Skin epidermis (tissue), 12 donors: ENCODE data around the gene NCF2.

ENCODE experiments used
- H3K27ac ChIP-seq, 21 experiments: fragments of 200-600 bp; sonication (generic) in 11 of 21; one replicate each; pipeline ENCODE4 v1.5.0; 2020; ENCODE audit warnings: mild to moderate bottlenecking in 3 of 21, inconsistent platforms in 2 of 21, moderate library complexity in 2 of 21
- H3K4me3 ChIP-seq, 7 experiments: fragments of 200-600 bp; sonication (generic) in 2 of 7; one replicate each; pipeline ENCODE4 v1.5.0; 2020; ENCODE audit warnings: inconsistent platforms in 2 of 7, mild to moderate bottlenecking in 2 of 7, moderate library complexity in 1 of 7

Gene NCF2

DNA sequence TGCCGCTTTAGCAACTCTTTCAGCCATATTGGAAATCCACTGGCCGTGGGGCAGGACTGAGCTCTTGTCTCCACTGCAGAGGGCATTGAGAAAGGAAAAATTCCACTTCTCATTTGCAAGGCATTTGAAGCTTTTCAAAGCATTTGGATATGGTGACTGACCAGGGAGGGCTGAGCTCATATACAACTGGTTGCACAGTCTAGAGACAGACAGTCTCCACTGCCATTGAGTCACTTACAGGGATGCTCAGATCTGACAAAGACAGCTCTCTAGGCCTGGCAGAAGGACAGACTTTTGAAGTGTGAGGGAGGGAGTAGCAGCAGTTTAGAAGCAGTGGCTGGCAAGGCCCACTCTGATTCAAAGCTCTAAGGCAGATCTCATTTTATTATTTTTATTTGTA, 24.2 kb downstream of the NCF2 start:
- H3K27ac ChIP-seq, result no peak overlapping the region
- no peak overlapping the region for H3K4me3 ChIP-seq

DNA sequence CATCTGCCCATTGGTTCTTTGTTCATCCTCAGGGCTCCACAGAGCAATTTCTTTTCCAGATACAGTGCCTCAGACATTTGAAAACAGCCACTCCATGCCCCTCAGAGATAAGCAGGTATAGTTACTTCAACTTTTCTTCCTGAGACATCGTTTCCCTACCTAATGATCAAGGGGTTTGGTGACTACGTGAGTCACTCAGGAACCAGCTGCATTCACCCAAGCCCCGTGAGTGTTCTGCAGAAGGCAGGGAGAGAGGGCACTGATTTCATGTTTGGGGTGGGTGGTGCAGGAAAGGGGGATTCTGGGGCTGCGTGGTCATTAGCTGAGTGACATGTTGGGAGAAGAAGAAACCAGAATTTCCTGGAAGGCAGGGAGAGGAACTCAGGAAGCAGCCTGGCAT, 25.0 kb downstream of the NCF2 start:
- H3K27ac ChIP-seq, result no peak overlapping the region
- no peak overlapping the region for H3K4me3 ChIP-seq

DNA sequence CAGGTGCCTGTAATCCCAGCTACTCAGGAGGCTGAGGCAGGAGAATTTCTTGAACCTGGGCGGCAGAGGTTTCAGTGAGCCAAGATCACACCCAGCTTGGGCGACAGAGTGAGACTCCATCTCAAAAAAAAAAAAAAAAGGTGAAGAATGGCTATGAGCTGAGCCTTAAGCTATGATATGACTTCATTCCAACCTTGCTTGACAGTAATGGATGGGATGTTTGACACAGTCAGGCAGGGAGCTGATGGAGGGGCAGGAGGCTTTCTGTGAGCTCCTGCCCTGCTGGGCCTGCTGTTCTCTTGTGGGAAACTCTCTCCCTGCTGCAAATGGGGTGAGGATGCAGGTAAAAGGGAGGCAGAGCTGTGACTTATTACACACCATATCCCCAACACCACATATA, 27.6 kb downstream of the NCF2 start:
- H3K27ac ChIP-seq, result no peak overlapping the region
- H3K4me3 ChIP-seq, result no peak overlapping the region

DNA sequence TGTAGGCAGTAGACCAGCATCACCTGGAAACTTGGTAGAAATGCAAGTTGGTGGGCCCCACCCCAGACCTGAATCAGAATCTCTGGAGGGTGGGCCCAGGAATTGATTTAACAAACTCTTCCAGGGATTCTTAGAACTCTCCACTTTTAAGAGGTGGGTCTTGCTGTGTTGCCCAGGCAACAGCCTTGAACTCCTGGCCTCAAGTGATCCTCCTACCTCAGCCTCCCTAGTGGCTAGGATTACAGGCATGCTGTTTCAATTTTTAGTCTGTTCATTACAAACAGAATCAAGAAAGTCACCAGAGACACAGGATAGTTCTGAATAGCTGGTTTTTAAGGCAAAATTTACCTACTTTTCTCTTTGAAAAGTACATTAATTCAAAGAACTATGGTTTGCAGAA, 31.2 kb downstream of the NCF2 start:
- Histone ChIP-seq H3K4me3 (no peak overlapping the region), H3K27ac (no peak overlapping the region)

DNA sequence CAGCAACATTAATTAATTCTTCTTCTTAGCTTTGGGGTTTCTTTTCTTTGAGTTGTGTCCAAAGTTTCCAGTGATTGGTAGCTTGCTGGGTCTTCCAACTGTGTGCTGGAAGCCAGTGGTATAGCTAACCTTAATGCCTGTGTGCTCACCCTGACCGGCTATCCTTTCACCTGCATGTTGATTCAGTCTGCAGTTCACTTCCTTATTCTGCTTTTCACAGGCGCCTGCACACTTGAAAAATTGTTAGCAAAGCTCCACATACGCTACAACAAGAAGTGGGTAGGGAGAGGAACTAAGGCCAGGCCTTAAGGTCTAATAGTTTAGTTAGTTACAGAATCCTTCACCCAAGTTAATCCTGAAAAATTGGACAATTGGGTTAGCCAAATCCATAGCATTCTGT, 35.7 kb downstream of the NCF2 start:
- Histone ChIP-seq H3K4me3 (no peak overlapping the region), H3K27ac (no peak overlapping the region)

DNA sequence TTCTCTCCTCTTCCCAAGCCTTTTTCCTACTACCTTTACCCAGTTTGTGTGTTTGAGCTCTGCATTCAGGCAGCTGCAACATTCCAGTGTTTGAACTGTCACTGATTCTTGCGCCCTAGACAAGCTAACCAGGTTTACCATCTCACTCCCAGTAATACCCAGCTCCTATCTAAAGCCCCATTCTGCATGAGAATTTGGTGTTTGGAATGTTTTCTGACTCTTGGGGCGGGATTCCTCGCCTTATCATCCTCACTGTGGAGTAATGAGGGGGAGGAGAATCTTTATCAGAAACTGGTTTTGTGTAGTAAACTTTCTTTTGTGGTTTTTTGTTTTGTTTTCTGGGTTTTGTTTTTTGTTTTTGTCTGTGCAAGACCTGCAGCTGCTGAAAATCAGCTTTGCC, 36.5 kb downstream of the NCF2 start:
- Histone ChIP-seq H3K27ac (no peak overlapping the region), H3K4me3 (no peak overlapping the region)

DNA sequence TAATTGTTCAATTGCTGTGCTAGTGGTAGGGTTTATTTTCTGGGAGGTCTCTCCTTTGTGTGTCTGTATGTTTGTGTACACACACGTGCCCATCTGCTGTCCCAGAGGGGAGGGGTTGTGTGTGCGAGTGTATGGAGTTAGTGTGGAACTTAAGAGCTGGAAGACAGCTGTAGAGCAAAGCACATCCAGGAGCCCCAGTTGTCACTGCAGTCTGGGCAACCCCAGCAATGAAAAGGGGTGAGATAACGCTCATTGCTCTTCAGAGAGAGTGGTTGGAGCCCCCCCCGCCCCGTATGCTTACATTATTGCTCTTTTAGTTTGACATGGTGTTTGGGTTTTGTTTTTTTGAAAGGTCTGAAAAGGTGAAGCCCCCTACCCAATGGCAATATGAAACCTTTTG, 36.9 kb downstream of the NCF2 start:
- no peak overlapping the region for H3K27ac ChIP-seq
- no peak overlapping the region for H3K4me3 ChIP-seq

DNA sequence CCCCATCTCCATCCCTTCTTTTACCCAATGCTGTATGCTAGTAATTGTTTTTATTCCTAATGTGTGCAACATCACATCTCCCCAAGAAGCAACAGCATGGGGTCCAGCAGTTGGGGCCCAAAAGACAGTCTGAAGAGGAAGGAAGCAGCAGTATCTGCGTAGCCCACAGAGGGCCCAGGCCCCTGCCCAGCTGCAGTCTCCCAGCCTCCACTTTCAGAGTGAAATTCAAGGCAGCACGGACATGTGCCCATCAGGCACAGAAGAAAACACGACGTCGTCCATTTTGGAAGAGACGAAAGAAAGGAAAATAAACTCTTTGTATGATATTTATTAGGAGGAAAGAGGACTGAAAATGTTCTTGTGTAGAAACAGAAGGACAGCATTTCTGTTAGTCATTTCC, 37.4 kb downstream of the NCF2 start:
- Histone ChIP-seq H3K4me3 (no peak overlapping the region), H3K27ac (no peak overlapping the region)

DNA sequence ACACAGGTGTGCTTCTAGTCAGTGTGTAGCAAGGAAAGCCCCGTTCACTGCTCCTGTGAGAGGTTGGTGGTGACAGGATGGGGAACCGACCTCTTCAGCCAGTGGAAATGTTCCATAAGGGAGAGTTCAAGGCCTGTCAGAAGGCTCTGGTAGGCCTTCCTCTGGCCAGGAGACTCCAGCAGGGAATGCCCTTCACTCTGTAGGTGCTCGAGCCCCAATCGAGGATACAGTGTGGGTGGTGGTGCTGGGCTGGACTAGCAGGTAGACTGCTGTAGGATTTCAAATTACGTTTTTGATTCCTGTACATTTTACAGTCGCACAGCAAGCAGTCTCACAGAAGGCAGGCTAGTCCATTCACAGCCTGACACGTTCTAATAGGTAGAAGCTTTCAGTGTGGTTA, 37.8 kb downstream of the NCF2 start:
- H3K4me3 ChIP-seq, result no peak overlapping the region
- H3K27ac ChIP-seq, result no peak overlapping the region

DNA sequence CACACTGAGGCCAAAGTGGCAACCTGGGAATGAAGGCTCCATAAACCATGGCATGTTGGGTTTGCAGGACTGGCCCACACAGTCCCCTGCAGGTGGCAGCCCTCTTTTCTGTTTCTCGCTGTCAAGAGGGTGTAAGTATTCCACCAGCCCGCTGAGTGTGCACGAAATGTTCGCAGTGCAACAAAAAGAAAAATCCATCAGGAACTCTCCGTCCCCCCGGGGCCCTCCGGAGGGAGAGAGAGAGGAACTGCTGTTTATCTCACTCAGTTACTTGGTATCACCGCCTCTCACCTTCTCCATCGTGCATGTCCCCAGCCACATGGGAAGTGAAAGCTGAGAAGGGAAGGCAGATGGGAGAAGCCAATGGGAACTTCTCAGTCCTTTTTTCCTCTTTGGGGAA, 38.3 kb downstream of the NCF2 start:
- H3K4me3 ChIP-seq, result no peak overlapping the region
- H3K27ac ChIP-seq, result no peak overlapping the region

DNA sequence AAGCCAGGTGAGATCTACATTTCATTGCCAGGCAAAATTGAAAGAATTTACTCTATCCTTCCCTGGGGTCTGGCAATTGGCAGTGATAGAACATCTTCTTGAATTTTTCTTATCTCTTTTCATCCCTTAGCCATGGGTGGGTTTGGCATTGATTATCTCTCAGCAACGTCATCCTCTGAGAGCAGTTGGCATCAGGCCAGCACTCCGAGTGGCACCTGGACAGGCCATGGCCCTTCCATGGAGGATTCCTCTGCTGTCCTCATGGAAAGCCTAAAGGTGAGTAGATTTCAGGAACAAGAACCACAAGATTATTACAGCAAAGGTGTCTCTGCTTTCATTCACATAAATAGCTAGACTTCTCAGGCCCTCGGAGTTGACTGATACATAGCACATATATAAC, 39.3 kb downstream of the NCF2 start:
- Histone ChIP-seq H3K4me3 (no peak overlapping the region), H3K27ac (no peak overlapping the region)

DNA sequence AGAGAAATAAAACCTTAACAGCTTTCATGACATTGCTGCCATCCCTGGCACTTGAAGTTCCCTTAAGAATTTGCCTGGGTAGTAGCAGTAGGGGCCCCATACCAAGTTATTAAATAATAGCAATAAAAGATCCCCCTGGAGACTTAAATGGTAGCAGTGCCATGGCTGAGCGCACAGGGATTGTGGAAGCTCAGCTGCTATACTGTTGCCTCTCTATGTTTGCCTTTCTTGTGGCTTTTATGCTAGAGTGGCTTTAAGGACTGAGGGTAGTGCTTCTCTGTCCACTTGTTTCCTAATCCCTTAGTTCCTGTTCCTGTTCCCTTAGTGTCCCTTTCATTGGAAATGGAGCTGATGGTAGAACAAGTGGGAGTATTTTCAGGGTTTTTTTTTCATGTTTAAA, 42.1 kb downstream of the NCF2 start:
- Histone ChIP-seq H3K27ac (no peak overlapping the region), H3K4me3 (no peak overlapping the region)

DNA sequence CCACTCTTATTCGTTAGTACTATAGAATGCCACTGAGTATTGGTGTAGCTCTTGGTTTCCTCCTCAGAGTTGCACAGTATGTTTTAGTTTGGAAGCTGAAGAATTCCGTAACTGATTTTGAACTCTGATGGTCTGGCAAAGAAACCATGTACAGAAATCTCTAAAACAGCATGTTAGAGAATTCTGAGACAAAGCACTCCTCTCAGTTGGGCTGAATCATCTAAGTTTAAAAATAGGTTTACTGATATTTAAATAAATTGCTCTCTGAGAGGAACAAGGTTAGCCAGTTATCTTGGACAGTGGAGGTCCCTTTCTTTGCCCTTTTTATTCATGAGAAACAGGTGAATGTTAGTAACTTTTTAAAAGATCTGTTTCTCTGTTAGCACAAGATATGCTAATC, 43.8 kb downstream of the NCF2 start:
- no peak overlapping the region for H3K4me3 ChIP-seq
- no peak overlapping the region for H3K27ac ChIP-seq

DNA sequence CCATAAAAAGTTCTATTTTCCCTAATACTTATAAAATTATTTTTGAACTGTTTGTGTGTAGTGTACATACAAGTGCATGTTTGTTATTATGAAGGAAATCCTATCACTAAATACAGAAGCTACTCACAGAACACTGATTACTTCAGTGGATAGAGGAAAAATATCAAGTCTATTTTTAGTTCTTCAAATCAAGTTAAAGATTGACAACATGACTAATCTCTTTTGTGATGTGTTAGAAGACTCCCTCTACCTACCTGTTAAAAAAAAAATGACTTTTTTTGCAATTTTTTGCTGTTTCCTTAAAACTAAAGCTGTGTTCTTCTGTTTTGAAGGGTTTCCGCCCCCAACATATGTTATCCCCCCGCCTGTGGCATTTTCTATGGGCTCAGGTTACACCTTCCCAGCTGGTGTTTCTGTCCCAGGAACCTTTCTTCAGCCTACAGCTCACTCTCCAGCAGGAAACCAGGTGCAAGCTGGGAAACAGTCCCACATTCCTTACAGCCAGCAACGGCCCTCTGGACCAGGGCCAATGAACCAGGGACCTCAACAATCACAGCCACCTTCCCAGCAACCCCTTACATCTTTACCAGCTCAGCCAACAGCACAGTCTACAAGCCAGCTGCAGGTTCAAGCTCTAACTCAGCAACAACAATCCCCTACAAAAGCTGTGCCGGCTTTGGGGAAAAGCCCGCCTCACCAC, 45.5 kb downstream of the NCF2 start:
- H3K27ac ChIP-seq, result no peak overlapping the region
- no peak overlapping the region for H3K4me3 ChIP-seq

DNA sequence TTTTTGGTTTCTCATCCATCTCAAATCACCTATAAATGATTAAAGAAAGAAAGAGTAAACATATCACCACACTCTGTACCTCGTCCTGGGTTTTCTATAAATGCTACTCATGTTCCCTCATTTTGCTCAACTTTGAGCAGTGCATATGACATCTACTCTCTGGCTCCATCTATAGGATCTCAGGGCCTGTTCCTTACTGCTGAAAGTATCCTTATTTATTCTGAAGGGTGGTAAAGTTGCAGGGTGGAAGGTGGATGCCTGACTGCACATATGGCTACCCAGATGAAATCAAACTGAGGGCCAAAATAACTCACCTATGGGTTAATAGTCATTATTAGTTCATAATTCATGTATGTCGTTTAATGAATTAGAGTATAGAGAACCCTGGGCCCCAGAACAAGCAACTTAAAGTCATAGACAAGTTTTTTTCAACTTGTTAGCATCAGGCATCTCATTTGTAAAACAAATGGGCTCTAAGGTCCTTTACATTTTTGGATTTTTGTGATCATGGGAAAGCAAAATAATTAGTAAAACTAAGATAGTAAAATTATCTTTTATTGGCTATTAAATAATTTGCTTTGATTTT, 46.5 kb downstream of the NCF2 start:
- Histone ChIP-seq H3K27ac (no peak overlapping the region), H3K4me3 (no peak overlapping the region)

DNA sequence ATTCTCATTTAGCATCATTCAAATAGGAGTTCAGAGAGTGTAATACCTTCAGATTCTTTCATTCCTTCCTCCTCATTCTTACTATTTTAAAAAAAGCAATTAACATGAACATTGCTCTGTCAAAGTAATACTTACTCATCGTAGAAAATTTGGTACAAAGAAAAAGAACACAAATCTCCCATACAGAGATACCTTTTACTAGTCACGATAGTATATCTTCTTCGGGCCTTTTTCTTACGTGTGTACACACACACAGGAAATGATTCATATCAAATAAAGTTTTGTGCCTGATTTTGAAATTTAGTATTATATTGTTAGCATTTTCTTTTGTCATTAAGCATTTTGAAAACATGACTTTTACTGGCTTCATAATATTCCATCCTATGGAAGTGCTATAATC, 52.9 kb downstream of the NCF2 start:
- no peak overlapping the region for H3K27ac ChIP-seq
- no peak overlapping the region for H3K4me3 ChIP-seq

DNA sequence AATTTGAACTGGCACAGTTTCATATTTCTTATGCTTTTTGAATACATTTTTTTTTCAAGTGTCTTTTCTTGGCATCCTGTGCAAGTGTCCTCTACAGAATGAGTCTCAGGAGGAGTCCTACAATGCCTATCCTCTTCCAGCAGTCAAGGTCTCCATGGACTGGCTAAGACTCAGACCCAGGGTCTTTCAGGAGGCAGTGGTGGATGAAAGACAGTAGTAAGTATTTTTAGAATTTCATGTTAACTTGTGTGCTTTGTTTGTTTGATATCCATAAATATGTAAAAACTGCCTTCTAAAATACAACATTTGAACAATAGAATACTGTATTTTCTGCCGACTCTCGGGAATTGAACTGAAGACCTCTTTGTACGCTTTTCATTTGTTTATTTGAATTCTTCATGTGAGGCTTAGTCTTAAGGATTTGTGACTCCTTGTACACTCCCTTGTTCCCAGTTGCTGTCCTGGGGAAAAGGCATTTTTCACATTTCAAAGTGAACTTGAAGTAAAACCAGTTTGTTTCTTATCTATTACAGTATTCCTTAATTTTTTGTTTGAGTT, 56.6 kb downstream of the NCF2 start:
- Histone ChIP-seq H3K27ac (no peak overlapping the region), H3K4me3 (no peak overlapping the region)

DNA sequence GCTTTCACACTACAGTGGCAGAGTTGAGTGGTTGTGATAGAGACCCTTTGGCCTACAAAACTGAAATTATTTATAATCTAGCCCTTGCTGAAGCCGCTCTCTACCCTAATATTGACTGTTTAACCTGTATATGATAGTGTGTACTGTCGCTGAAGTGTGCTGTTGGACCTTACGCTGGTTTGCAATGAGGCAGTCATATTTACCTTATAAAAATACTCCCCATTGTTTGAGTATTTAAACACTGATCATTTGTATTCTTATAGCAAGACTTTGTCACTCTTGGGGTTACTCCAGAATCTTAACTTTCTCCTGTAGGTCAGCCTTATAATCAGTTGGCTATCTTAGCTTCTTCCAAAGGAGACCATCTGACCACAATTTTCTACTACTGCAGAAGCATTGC, 61.7 kb downstream of the NCF2 start:
- no peak overlapping the region for H3K4me3 ChIP-seq
- H3K27ac ChIP-seq, result no peak overlapping the region

DNA sequence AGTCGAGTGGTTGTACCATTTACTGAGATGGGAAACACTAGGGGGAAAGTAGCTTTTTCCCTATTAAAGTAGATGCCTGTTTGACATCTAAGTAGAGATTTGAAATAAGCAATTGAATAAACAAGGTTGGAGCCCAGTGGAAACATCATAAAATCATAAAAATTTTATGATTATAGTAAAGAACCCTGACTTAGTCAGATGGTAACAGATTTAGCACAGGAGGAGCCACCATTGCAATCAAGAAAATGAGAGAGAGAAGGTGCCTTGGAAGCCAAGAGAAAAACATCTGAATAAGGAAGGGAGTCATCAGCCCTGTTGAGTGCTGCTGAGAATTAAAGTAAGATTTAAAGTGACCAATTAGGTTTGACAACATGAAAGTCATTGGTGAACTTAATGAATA, 68.2 kb downstream of the NCF2 start:
- Histone ChIP-seq H3K4me3 (no peak overlapping the region), H3K27ac (no peak overlapping the region)

DNA sequence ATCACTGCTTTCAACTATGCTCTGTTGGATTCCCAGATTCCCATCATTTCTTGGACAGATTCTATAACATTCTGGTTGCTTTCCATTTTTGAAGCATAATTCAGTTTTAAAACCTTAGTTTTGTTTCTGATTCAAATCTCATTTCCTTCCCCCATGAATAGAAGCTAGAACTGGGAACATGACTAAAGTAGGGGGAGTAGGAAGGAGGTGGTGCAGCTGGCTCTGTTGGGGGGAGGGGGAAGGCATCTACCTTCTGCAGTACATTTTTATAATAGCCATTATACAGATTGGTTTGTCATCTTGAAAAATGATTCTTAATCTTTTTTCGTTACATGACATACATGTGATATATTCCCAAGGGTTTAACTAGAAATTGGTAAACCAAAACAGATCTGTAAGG, 69.9 kb downstream of the NCF2 start:
- Histone ChIP-seq H3K4me3 (no peak overlapping the region), H3K27ac (no peak overlapping the region)

DNA sequence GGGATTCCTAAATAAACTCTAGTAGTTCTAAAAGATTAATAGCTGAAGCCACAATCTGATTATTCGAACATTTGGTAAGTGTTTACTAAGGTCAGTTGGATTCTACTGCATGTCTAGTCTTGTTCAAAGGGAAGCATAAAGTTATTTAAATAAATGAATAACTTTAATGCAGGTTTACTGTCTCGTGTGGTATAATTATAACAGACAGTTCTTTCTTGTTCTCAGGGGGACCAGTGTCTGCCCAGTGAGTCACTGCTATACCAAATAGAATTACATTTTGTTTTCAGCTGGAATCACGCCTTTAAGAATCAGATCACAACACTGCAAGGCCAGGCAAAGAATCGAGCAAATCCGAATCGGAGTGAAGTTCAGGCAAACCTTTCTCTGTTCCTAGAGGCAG, 72.9 kb downstream of the NCF2 start:
- Histone ChIP-seq H3K4me3 (no peak overlapping the region), H3K27ac (peak overlapping the region in 2 of 21 experiments; percentile 16 to 18)

DNA sequence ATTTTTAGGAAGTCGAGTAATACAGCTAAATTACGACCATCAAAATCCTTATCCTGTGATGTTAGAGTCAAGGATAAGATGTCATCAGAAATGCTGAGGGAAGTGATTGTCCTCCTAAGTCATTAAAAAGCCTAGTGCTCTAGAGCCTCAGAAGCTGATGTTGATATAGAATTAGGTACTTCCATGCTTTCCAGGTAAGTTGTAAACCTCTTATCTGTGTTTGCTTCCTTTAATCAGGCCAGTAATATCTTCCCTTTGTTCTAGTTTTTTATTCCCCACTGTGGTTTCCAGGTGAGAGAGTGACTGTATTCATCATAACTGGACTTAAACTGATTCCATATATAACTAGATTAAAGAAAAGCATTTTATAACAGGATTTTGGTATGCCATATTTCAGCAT, 73.5 kb downstream of the NCF2 start:
- peak overlapping the region in 1 of 21 experiments; percentile 18 for H3K27ac ChIP-seq
- H3K4me3 ChIP-seq, result no peak overlapping the region
